SK-N-SH treated with all-trans-retinoic acid at 6 μM for 48 hours (cell line): Measurements from ENCODE around the gene CRISPLD2.

Experiments
- ATAC-seq: fragments of 200-7000 bp; cut with Tn5 transposase; 3 replicates; pipeline ENCODE4 v1.9.1; 2020; ENCODE audit warnings: mild to moderate bottlenecking, moderate library complexity
- ARNTL ChIP-seq: fragments of 450-650 bp; formaldehyde crosslinking; IDR thresholded peaks from 2 replicates; pipeline ENCODE4 v1.5.0; 2020; ENCODE audit warnings: low read depth, mild to moderate bottlenecking, moderate library complexity, borderline replicate concordance
- BACH2 ChIP-seq: fragments of 250-450 bp; sonication (Bioruptor Pico); IDR thresholded peaks from 2 replicates; pipeline ENCODE4 v1.9.0; 2021; ENCODE audit warnings: mild to moderate bottlenecking, borderline replicate concordance
- CREB5 ChIP-seq: fragments of 250-450 bp; sonication (Bioruptor Pico); IDR thresholded peaks from 2 replicates; pipeline ENCODE4 v1.5.1; 2020; ENCODE audit warnings: low read depth, mild to moderate bottlenecking, moderate library complexity
- CSDC2 ChIP-seq: fragments of 250-450 bp; sonication (Bioruptor Pico); IDR thresholded peaks from 2 replicates; pipeline ENCODE4 v1.5.0; 2020; ENCODE audit warnings: mild to moderate bottlenecking, moderate library complexity
- ESRRG ChIP-seq: fragments of 250-450 bp; sonication (Bioruptor Pico); IDR thresholded peaks from 2 replicates; pipeline ENCODE4 v1.6.1; 2021; ENCODE audit warnings: mild to moderate bottlenecking
- GLIS3 ChIP-seq: fragments of 250-450 bp; sonication (Bioruptor Pico); IDR thresholded peaks from 2 replicates; pipeline ENCODE4 v1.5.0; 2020; ENCODE audit warnings: mild to moderate bottlenecking, moderate library complexity
- ISL1 ChIP-seq: fragments of 250-450 bp; sonication (Bioruptor Pico); IDR thresholded peaks from 2 replicates; pipeline ENCODE4 v2.1.2; 2022; ENCODE audit warnings: mild to moderate bottlenecking, moderate library complexity
- OSR1 ChIP-seq: fragments of 250-450 bp; sonication (Bioruptor Pico); IDR thresholded peaks from 2 replicates; pipeline ENCODE4 v1.8.0; 2022; ENCODE audit warnings: moderate library complexity, mild to moderate bottlenecking, inconsistent platforms
- PATZ1 ChIP-seq: fragments of 250-450 bp; sonication (Bioruptor Pico); IDR thresholded peaks from 2 replicates; pipeline ENCODE4 v1.8.0; 2020; ENCODE audit warnings: mild to moderate bottlenecking, moderate library complexity, borderline replicate concordance
- PPARA ChIP-seq: fragments of 250-450 bp; sonication (Bioruptor Pico); IDR thresholded peaks from 2 replicates; pipeline ENCODE4 v1.5.0; 2020; ENCODE audit warnings: mild to moderate bottlenecking, borderline replicate concordance
- RARB ChIP-seq: fragments of 250-450 bp; sonication (Bioruptor Pico); IDR thresholded peaks from 2 replicates; pipeline ENCODE4 v1.8.0; 2021; ENCODE audit warnings: mild to moderate bottlenecking, moderate library complexity
- SNAI2 ChIP-seq: fragments of 250-450 bp; sonication (Bioruptor Pico); IDR thresholded peaks from 2 replicates; pipeline ENCODE4 v1.5.0; 2020; ENCODE audit warnings: mild to moderate bottlenecking, moderate library complexity
- TCF4 ChIP-seq: fragments of 250-450 bp; sonication (Bioruptor Pico); IDR thresholded peaks from 2 replicates; pipeline ENCODE4 v1.8.0; 2021; ENCODE audit warnings: mild to moderate bottlenecking, moderate library complexity, borderline replicate concordance
- TOX ChIP-seq: fragments of 250-450 bp; sonication (Bioruptor Pico); IDR thresholded peaks from 2 replicates; pipeline ENCODE4 v1.8.0; 2021; ENCODE audit warnings: mild to moderate bottlenecking, moderate library complexity, borderline replicate concordance
- TSHZ2 ChIP-seq: fragments of 250-450 bp; sonication (Bioruptor Pico); IDR thresholded peaks from 2 replicates; pipeline ENCODE4 v1.5.0; 2020; ENCODE audit warnings: mild to moderate bottlenecking, moderate library complexity
- ZC3H10 ChIP-seq: fragments of 250-450 bp; sonication (Bioruptor Pico); IDR thresholded peaks from 2 replicates; pipeline ENCODE4 v1.5.1; 2021; ENCODE audit warnings: mild to moderate bottlenecking, moderate library complexity
- ZFP3 ChIP-seq: fragments of 250-450 bp; sonication (Bioruptor Pico); IDR thresholded peaks from 2 replicates; pipeline ENCODE4 v1.5.0; 2020; ENCODE audit warnings: mild to moderate bottlenecking, moderate library complexity
- ZFP30 ChIP-seq: fragments of 450-650 bp; formaldehyde crosslinking; IDR thresholded peaks from 2 replicates; pipeline ENCODE4 v1.5.0; 2022; ENCODE audit warnings: mild to moderate bottlenecking, moderate library complexity
- ZNF565 ChIP-seq: fragments of 450-650 bp; formaldehyde crosslinking; conservative IDR thresholded peaks from 2 replicates; pipeline ENCODE4 v1.5.0; 2020; ENCODE audit warnings: low read depth, mild to moderate bottlenecking, moderate library complexity
- ZNF70 ChIP-seq: fragments of 450-650 bp; formaldehyde crosslinking; IDR thresholded peaks from 2 replicates; pipeline ENCODE4 v1.5.0; 2020; ENCODE audit warnings: mild to moderate bottlenecking, moderate library complexity
- ZNF8 ChIP-seq: fragments of 450-650 bp; formaldehyde crosslinking; IDR thresholded peaks from 2 replicates; pipeline ENCODE4 v1.5.0; 2020; ENCODE audit warnings: mild to moderate bottlenecking, moderate library complexity

The CRISPLD2 gene

GRCh38 chr16:84875846-84876245, 56.1 kb downstream of the CRISPLD2 start (continued):
- TF ChIP-seq PATZ1 (CRISPR knock-in tag) (no peak), ZFP3 (CRISPR knock-in tag) (no peak), ZFP30 (CRISPR knock-in tag) (no peak)

GRCh38 chr16:84876873-84877606, 57.3 kb downstream of the CRISPLD2 start:
- ATAC-seq: no peak

GRCh38 chr16:84878770-84879169, 59.0 kb downstream of the CRISPLD2 start:
- ATAC-seq: no peak
- no peak for TF ChIP-seq ARNTL (CRISPR knock-in tag)
- TF ChIP-seq TCF4 (CRISPR knock-in tag): no peak
- no peak for TF ChIP-seq PPARA (CRISPR knock-in tag)
- TF ChIP-seq OSR1 (CRISPR knock-in tag): no peak
- TF ChIP-seq ZNF8 (CRISPR knock-in tag): no peak
- TF ChIP-seq BACH2 (CRISPR knock-in tag): no peak
- no peak for TF ChIP-seq ZFP30 (CRISPR knock-in tag)
- TF ChIP-seq ESRRG (CRISPR knock-in tag): no peak
- TF ChIP-seq GLIS3 (CRISPR knock-in tag): no peak
- TF ChIP-seq CSDC2 (CRISPR knock-in tag): no peak
- TF ChIP-seq ISL1: no peak

More at GRCh38 chr16:84876873-84877606, 57.3 kb downstream of the CRISPLD2 start:
- TF ChIP-seq ZFP30 (CRISPR knock-in tag) (no peak), ZNF8 (CRISPR knock-in tag) (no peak), CSDC2 (CRISPR knock-in tag) (no peak), GLIS3 (CRISPR knock-in tag) (no peak), ZNF565 (CRISPR knock-in tag) (no peak), BACH2 (CRISPR knock-in tag) (no peak), TCF4 (CRISPR knock-in tag) (no peak), SNAI2 (CRISPR knock-in tag) (no peak), ZNF70 (CRISPR knock-in tag) (no peak), ISL1 (no peak), PATZ1 (CRISPR knock-in tag) (no peak), CREB5 (CRISPR knock-in tag) (no peak), ARNTL (CRISPR knock-in tag) (no peak), RARB (CRISPR knock-in tag) (no peak), TOX (CRISPR knock-in tag) (no peak), ZFP3 (CRISPR knock-in tag) (no peak), ZC3H10 (no peak), PPARA (CRISPR knock-in tag) (no peak), TSHZ2 (CRISPR knock-in tag) (no peak)
